Right lobe of liver (tissue), 6 donors: ENCODE measurements around the gene CLCN1. TPM values are rescaled to one million over a fixed set of nuclear protein-coding genes. Genes with fewer than 3 reads are reported as not detected.
A peak's percentile ranks its signal among the peaks of the same experiment; 100 is the strongest.

Source experiments
- ATAC-seq, 4 donors: fragments of 200-7000 bp; cut with Tn5 transposase; one replicate each; pipeline ENCODE4 v1.9.1; 2020; ENCODE audit warnings: mild to moderate bottlenecking in 4 of 4, moderate library complexity in 4 of 4
- DNase-seq, 3 donors: peaks; one replicate each; pipeline ENCODE4 v3.0.0-alpha.2; 2020
- H3K27ac ChIP-seq, 3 donors: fragments of 200-600 bp; one replicate each; pipeline ENCODE4 v1.8.0; 2022
- H3K27me3 ChIP-seq, 2 donors: fragments of 200-600 bp; one replicate each; pipeline ENCODE4 v1.8.0; 2022
- H3K36me3 ChIP-seq, 4 donors: fragments of 200-600 bp; sonication (generic) in 1 of 4; one replicate each; pipeline versions ENCODE4 v1.5.1 to v1.8.0; 2017 to 2022; ENCODE audit warnings: control low read depth in 1 of 4
- H3K4me1 ChIP-seq, 4 donors: fragments of 200-600 bp; sonication (generic) in 1 of 4; one replicate each; pipeline versions ENCODE4 v1.5.1 to v1.8.0; 2017 to 2022; ENCODE audit warnings: control low read depth in 1 of 4
- H3K4me3 ChIP-seq, 3 donors: fragments of 200-600 bp; one replicate each; pipeline ENCODE4 v1.8.0; 2022
- H3K9me3 ChIP-seq, 4 donors: fragments of 200-600 bp; sonication (generic) in 1 of 4; one replicate each; pipeline versions ENCODE4 v1.5.1 to v1.8.0; 2017 to 2022; ENCODE audit warnings: control low read depth in 1 of 4
- CTCF ChIP-seq, 4 donors: fragments of 200-600 bp in 3 of 4; fragments of 450-650 bp in 1 of 4; IDR thresholded peaks; one replicate each; pipeline versions ENCODE4 v1.5.1 to v1.8.0; 2016 to 2022; ENCODE audit warnings: antibody characterized with exemption in 4 of 4, mild to moderate bottlenecking in 2 of 4
- POLR2A ChIP-seq: fragments of 450-650 bp; IDR thresholded peaks from one replicate; pipeline ENCODE4 v1.6.1; 2017; ENCODE audit warnings: antibody characterized with exemption, mild to moderate bottlenecking
- WGBS: methylation state at CpG from one replicate; pipeline ENCODE4 v1.1.6; 2018; ENCODE audit warnings: low coverage, low lambda C conversion rate; ENCODE audit not compliant: insufficient coverage; ENCODE audit errors: missing lambda C conversion rate; 5-methylcytosine and 5-hydroxymethylcytosine counted together
- intact Hi-C, 2 donors: fragments of 100-400 bp; cut with DNase I; formaldehyde crosslinking; loops; one replicate each; pipeline versions ENCODE4 v1.11.2 to v1.14.1; 2022
- total RNA-seq, 6 experiments: library from RNA; depleted of rRNA in 2 of 6; stranded (reverse); fragments of >200 nt in 2 of 6; fragmentation: NEBNext Ultra II Directional in 3 of 6; extraction: Animal tissue kit (Norgen Biotek cat#: 25700) in 3 of 6; gene quantifications; one replicate each; pipeline versions ENCODE4 v1.1.0 to v1.2.4, GENCODE V29; 2016 to 2023
- donor health status: DM: no; HTN: yes; CAD: no.
- donor health status: DM: no; HTN: no; CAD: no.
- donor health status: DM: no; HTN: no; CAD: no.
- donor health status: DM: no; HTN: yes; CAD: no.
- donor health status: DM: no; HTN: yes; CAD: no.

CLCN1 gene
- total RNA-seq, 6 experiments from 2014 or later = not detected

GRCh38 chr7:143279186-143280098 is 36.5 kb upstream of the CLCN1 start:
- peaks cover 0 to 8% (median 2%) of the 10 kb centered on the region in 4 donors for H3K4me1 ChIP-seq
- DNase-seq (no peak), ATAC-seq (peak; percentile 36 to 72 (median 48))
- intact Hi-C loops = no loop called here
- TF ChIP-seq POLR2A = no peak
- no peak for TF ChIP-seq CTCF (IDR thresholded peaks at IDR 0.05)
- H3K27ac ChIP-seq = peak overlapping the region in 2 of 3 donors; percentile 16 to 39
- H3K9me3 ChIP-seq = no peaks in the 10 kb centered on the region
- no peak overlapping the region for H3K4me3 ChIP-seq
- WGBS = 54% methylated on average over 8 of the region's 8 CpGs
- H3K27me3 ChIP-seq = no peaks in the 10 kb centered on the region
- no peaks in the 10 kb centered on the region for H3K36me3 ChIP-seq

GRCh38 chr7:143280160-143280559 is 35.8 kb upstream of the CLCN1 start:
- H3K9me3 ChIP-seq = no peaks in the 10 kb centered on the region
- H3K4me1 ChIP-seq = peaks cover 0 to 8% (median 2%) of the 10 kb centered on the region in 4 donors
- no peak for DNase-seq
- TF ChIP-seq CTCF (IDR thresholded peaks at IDR 0.05) (no peak), POLR2A (no peak)
- H3K27ac ChIP-seq = peak overlapping the region; percentile 4 to 39 (median 16)
- ATAC-seq = no peak
- no peaks in the 10 kb centered on the region for H3K27me3 ChIP-seq
- no peak overlapping the region for H3K4me3 ChIP-seq
- no peaks in the 10 kb centered on the region for H3K36me3 ChIP-seq
- 47% methylated on average over 1 of the region's 1 CpG for WGBS
- intact Hi-C loops = no loop called here

GRCh38 chr7:143280566-143280965 is 35.3 kb upstream of the CLCN1 start:
- 88% methylated on average over 2 of the region's 2 CpGs for WGBS
- Histone ChIP-seq H3K27ac (peak overlapping the region in 2 of 3 donors; percentile 4 to 16), H3K27me3 (no peaks in the 10 kb centered on the region), H3K4me3 (no peak overlapping the region), H3K9me3 (no peaks in the 10 kb centered on the region), H3K36me3 (no peaks in the 10 kb centered on the region), H3K4me1 (peaks cover 0 to 10% (median 2%) of the 10 kb centered on the region in 4 donors)
- intact Hi-C loops = no loop called here
- TF ChIP-seq POLR2A (no peak), CTCF (IDR thresholded peaks at IDR 0.05) (no peak)
- ATAC-seq (no peak), DNase-seq (no peak)

- WGBS = 79% methylated on average over 2 of the region's 2 CpGs
- no peaks in the 10 kb centered on the region for H3K27me3 ChIP-seq
- no peak for TF ChIP-seq CTCF (IDR thresholded peaks at IDR 0.05)
- TF ChIP-seq POLR2A = no peak
- no peaks in the 10 kb centered on the region for H3K36me3 ChIP-seq
- H3K4me1 ChIP-seq = peaks cover 0 to 17% (median 2%) of the 10 kb centered on the region in 4 donors
- H3K9me3 ChIP-seq = no peaks in the 10 kb centered on the region
- intact Hi-C loops = no loop called here
- H3K27ac ChIP-seq = no peak overlapping the region
- no peak for ATAC-seq
- DNase-seq = no peak
- H3K4me3 ChIP-seq = no peak overlapping the region
Observed at GRCh38 chr7:143281529-143281928, 34.4 kb upstream of the CLCN1 start.
